SU-DHL-6 (cell line): Measurements from ENCODE around the gene GBP7.

Experiments
- CTCF ChIP-seq: fragments of 200-600 bp; sonication (generic); IDR thresholded peaks from one replicate; pipeline ENCODE4 v1.5.1; 2017; ENCODE audit warnings: antibody characterized with exemption, mild to moderate bottlenecking, low read length, moderate library complexity; ENCODE audit not compliant: insufficient read depth, poor library complexity, severe bottlenecking
- EZH2phosphoT487 ChIP-seq: fragments of 200-600 bp; sonication (generic), shearing (Covaris generic); conservative IDR thresholded peaks from 2 replicates; pipeline ENCODE4 v1.6.1; 2018; ENCODE audit warnings: mild to moderate bottlenecking, antibody characterized with exemption, low read length, moderate library complexity, mixed read lengths

GRCh38 chr1:89143484-89143883, 32.3 kb downstream of the GBP7 start:
- no peak for TF ChIP-seq CTCF
- no peak for TF ChIP-seq EZH2phosphoT487
